Body of pancreas (tissue), 4 donors: Measurements from ENCODE around the gene ALOX15B. TPM values are rescaled to one million over a fixed set of nuclear protein-coding genes. Genes with fewer than 3 reads are reported as not detected.
"Not testable (repeated sequence)": the region's sequence is repeated elsewhere in the genome, so short reads cannot be mapped to it uniquely, and the experiment has no call there.

Experiments
- ATAC-seq: fragments of 150-250 bp; one replicate; pipeline ENCODE4 v1.9.1; 2016
- DNase-seq, 4 donors: peaks; one replicate each; pipeline ENCODE4 v3.0.0-alpha.2; 2019
- H3K27ac ChIP-seq, 4 donors: fragments of 200-600 bp; sonication (generic); 1 replicate in 3 of 4; 2 replicates in 1 of 4; pipeline versions ENCODE4 v1.5.1 to v1.6.1; 2016 to 2019; ENCODE audit warnings: mild to moderate bottlenecking in 1 of 4, mixed read lengths in 1 of 4, moderate library complexity in 1 of 4
- H3K27me3 ChIP-seq, 2 donors: fragments of 200-600 bp; sonication (generic); one replicate each; pipeline ENCODE4 v1.6.0; 2016; ENCODE audit warnings: mild to moderate bottlenecking in 1 of 2
- H3K36me3 ChIP-seq, 2 donors: fragments of 200-600 bp; sonication (generic); replicated peaks in 1 of 2; 2 replicates each; pipeline ENCODE4 v1.5.1; 2016; ENCODE audit warnings: low read depth in 2 of 2; ENCODE audit not compliant: insufficient read depth in 1 of 2
- H3K4me1 ChIP-seq: fragments of 200-600 bp; sonication (generic); one replicate; pipeline ENCODE4 v1.6.0; 2016
- H3K4me3 ChIP-seq, 2 donors: fragments of 200-600 bp; sonication (generic); 1 replicate in 1 of 2; 2 replicates in 1 of 2; pipeline ENCODE4 v1.5.1; 2016 to 2019
- H3K9me3 ChIP-seq, 3 donors: fragments of 200-600 bp; sonication (generic); 1 replicate in 2 of 3; 2 replicates in 1 of 3; pipeline ENCODE4 v1.5.1; 2016
- POLR2A ChIP-seq, 3 donors: fragments of 450-650 bp; IDR thresholded peaks; one replicate each; pipeline ENCODE4 v1.6.1; 2016; ENCODE audit warnings: antibody characterized with exemption in 3 of 3, mild to moderate bottlenecking in 2 of 3
- WGBS, 2 donors: methylation state at CpG; one replicate each; pipeline ENCODE4 v1.1.5; 2017; 5-methylcytosine and 5-hydroxymethylcytosine counted together
- intact Hi-C: fragments of 100-400 bp; cut with DNase I; formaldehyde crosslinking; loops from one replicate; pipeline ENCODE4 v1.15.1; 2023
- total RNA-seq, 2 donors: library from RNA; depleted of rRNA; stranded (reverse); fragments of >200 nt; gene quantifications; one replicate each; pipeline ENCODE4 v1.1.0, GENCODE V29; 2016
- TF ChIP-seq, protein P1 (sequence below), 7 experiments: fragments of 450-650 bp in 4 of 7; fragments of 200-600 bp in 3 of 7; sonication (generic) in 3 of 7; IDR thresholded peaks; one replicate each; pipeline ENCODE4 v1.5.1; 2016 to 2019; ENCODE audit warnings: antibody characterized with exemption in 7 of 7

Gene ALOX15B
- total RNA-seq, 2 donors from 2014 or later, result 1.3 TPM; not detected in 1

DNA sequence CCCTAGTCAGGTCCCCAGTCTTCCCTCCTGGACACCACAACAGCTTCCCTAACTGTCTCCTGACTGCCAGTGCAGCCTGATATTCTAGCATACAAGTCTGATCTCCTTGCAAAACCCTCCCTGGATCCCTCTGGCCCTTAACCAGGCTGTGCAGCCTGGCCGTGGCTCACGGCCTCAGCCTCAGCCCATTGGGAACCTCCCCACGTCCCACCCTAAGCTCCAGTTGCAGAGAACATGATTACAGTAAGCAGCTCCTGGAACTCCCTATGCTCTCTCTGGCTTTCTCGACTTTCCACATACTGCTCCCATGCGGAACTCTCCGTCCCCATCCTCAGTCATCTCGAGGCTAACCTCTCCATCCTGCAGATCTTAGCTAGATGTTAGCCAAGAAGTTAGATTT lies 35.7 kb downstream of the ALOX15B start:
- TF ChIP-seq, protein P1, sequence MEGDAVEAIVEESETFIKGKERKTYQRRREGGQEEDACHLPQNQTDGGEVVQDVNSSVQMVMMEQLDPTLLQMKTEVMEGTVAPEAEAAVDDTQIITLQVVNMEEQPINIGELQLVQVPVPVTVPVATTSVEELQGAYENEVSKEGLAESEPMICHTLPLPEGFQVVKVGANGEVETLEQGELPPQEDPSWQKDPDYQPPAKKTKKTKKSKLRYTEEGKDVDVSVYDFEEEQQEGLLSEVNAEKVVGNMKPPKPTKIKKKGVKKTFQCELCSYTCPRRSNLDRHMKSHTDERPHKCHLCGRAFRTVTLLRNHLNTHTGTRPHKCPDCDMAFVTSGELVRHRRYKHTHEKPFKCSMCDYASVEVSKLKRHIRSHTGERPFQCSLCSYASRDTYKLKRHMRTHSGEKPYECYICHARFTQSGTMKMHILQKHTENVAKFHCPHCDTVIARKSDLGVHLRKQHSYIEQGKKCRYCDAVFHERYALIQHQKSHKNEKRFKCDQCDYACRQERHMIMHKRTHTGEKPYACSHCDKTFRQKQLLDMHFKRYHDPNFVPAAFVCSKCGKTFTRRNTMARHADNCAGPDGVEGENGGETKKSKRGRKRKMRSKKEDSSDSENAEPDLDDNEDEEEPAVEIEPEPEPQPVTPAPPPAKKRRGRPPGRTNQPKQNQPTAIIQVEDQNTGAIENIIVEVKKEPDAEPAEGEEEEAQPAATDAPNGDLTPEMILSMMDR (IDR thresholded peaks at IDR 0.05), result no peak
- TF ChIP-seq POLR2A (IDR thresholded peaks at IDR 0.05), result no peak
- intact Hi-C loops, result no loop called here
- H3K27me3 ChIP-seq, result peaks cover 4 to 50% of the 10 kb centered on the region in 2 donors

DNA sequence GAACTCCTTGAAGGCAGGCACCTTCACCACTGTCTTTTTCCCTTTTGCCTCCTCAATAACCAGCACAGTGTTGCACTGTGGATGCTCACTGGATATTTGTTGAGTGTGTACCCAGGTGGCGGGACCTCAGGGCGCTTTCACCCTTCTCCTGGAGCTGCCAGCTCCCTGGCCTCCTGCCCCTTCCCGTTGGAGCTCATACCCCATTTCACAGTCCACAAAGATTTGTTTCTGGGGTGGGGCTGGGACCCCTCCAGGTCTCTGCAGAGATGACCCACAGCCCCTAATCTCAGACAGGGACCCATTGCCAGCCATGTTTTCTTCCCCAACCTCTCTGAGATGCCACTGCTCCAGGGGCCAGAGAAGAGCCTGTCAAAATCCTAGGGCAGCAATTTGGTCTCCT lies 36.2 kb downstream of the ALOX15B start:
- Histone ChIP-seq H3K9me3 (no peaks in the 10 kb centered on the region), H3K36me3 (no peaks in the 10 kb centered on the region), H3K4me1 (peaks cover 30% of the 10 kb centered on the region), H3K4me3 (no peak overlapping the region), H3K27me3 (peaks cover 4 to 50% of the 10 kb centered on the region in 2 donors), H3K27ac (no peak overlapping the region)
- DNase-seq, result no peak
- 66 to 90% methylated on average over 3 of the region's 3 CpGs for WGBS, 2 donors
- TF ChIP-seq POLR2A (IDR thresholded peaks at IDR 0.05), result no peak
- TF ChIP-seq, protein P1 (IDR thresholded peaks at IDR 0.05), result no peak
- intact Hi-C loops, result no loop called here
- no peak for ATAC-seq

More for the DNA sequence above, 35.7 kb downstream of the ALOX15B start:
- DNase-seq, result no peak
- Histone ChIP-seq H3K4me3 (no peak overlapping the region), H3K36me3 (no peaks in the 10 kb centered on the region), H3K9me3 (no peaks in the 10 kb centered on the region), H3K27ac (no peak overlapping the region), H3K4me1 (peaks cover 24% of the 10 kb centered on the region)
- ATAC-seq, result no peak
- 40 to 41% methylated on average over 7 of the region's 7 CpGs for WGBS, 2 donors

DNA sequence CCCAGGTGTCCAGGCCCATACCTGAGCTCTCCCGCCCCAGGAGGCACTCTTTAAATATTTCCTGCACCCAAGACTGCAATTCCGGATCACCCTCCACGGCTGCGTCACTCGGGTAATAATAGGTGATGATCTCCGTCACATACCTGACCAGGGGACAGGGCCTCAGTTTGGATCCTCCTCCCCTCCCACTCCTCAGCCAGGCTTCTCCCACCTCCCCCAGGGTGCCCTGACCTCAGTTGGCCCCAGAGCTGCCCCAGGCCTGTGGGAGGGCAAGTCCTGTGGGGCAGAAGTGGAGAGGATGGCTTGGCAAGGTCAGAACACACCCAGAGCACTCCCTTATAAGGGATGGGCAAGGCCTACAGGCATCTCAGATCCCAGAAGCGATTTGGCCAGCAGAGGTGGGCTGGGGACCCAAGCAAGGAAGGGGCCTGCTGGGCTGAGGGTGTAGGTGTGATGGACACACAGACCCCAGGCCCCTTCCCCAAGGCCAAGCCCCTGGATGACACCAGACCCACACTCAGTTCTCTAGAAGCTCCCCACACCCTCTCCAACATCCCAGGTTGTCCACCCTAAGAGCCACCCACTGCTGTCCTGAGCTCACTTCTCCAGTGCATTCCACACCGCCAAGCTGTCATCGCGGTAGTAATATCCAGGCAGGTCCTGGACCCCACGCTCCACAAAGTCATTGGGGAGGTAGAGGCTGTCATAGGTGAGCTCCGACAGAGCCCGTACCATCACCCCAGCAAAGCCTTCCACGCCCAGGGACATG lies 36.9 kb downstream of the ALOX15B start:
- intact Hi-C loops, result no loop called here
- Histone ChIP-seq H3K4me1 (peaks cover 34% of the 10 kb centered on the region), H3K27me3 (peaks cover 4 to 50% of the 10 kb centered on the region in 2 donors), H3K4me3 (no peak overlapping the region), H3K27ac (no peak overlapping the region), H3K36me3 (no peaks in the 10 kb centered on the region), H3K9me3 (no peaks in the 10 kb centered on the region)
- TF ChIP-seq POLR2A (IDR thresholded peaks at IDR 0.05), result no peak
- TF ChIP-seq, protein P1 (IDR thresholded peaks at IDR 0.05), result no peak
- no peak for DNase-seq
- 60 to 78% methylated on average over 7 to 14 of the region's 14 CpGs for WGBS, 2 donors
- ATAC-seq, result no peak

DNA sequence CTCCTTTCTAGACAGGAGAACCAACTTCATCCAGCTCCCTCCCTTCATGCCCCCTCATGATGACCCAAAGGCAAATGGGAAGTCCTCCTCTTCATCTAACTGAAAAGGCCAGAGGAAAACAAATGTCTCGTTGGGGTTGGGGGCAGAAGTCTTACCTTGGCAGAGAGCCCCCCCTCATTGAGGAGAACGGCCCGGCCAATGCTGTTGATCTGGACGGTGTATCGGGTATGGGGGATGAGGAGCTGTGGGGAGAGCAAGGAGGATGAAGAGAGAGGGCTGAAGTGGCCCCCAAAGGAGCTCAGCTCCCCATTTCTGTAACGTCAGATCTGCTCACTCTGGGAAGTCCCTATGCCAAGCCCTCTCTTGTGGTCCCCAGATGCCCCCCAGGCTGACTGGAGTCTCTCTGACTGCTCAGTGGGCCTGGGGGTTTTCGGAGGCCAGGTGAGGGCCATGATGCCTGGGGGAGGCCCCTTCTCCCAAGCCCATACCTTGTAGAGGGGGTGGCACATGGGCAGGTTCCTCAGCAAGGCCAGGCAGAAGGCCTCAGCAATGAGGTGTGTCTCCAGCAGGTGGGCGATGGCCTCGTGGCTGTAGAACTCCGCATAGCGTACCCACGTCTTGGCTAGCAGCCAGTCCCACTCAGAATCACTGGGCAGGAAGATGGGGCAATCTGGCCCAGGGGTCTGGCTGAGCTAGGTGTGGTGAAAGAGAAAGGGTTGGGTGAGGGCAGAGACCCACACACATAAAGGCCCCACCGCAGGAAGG lies 37.8 kb downstream of the ALOX15B start:
- 64 to 73% methylated on average over 12 to 13 of the region's 13 CpGs for WGBS, 2 donors
- TF ChIP-seq, protein P1 (IDR thresholded peaks at IDR 0.05), result no peak
- no peak for TF ChIP-seq POLR2A (IDR thresholded peaks at IDR 0.05)
- Histone ChIP-seq H3K27me3 (peaks cover 4 to 46% of the 10 kb centered on the region in 2 donors), H3K9me3 (no peaks in the 10 kb centered on the region), H3K27ac (no peak overlapping the region), H3K4me1 (peaks cover 34% of the 10 kb centered on the region), H3K36me3 (no peaks in the 10 kb centered on the region), H3K4me3 (no peak overlapping the region)
- ATAC-seq (no peak), DNase-seq (no peak)
- intact Hi-C loops, result no loop called here

DNA sequence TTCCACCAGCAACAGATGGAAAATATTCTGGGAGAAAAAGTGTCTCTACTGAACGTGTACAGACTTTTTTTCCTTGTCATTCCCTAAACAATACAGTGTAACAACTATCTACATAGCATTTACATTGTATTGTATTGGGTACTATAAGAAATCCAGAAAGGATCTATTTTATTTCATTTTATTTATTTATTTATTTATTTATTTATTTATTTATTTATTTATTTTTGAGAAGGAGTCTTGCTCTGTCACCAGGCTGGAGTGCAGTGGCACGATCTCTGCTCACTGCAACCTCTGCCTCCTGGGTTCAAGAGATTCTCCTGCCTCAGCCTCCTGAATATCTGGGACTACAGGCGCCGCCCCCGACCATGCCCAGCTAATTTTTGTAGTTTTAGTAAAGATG lies 39.1 kb downstream of the ALOX15B start:
- H3K27ac ChIP-seq, intact Hi-C loops, ATAC-seq, H3K36me3 ChIP-seq, H3K4me3 ChIP-seq, DNase-seq, H3K9me3 ChIP-seq: not testable (repeated sequence)
- 73 to 76% methylated on average over 4 to 5 of the region's 5 CpGs for WGBS, 2 donors
- Histone ChIP-seq H3K4me1 (peaks cover 25% of the 10 kb centered on the region), H3K27me3 (peaks cover 1 to 34% of the 10 kb centered on the region in 2 donors)
